OCI-LY3 (cell line): ENCODE measurements around the gene MYO1G.

ENCODE experiments used
- H2AFZ ChIP-seq: fragments of 200-600, 300-600 bp; shearing (Covaris generic); 2 replicates; pipeline ENCODE4 v1.6.0; 2014; ENCODE audit warnings: antibody characterized with exemption, low read depth, low read length
- H3K27ac ChIP-seq: fragments of 200-600, 300-600 bp; sonication (generic); 2 replicates; pipeline ENCODE4 v1.5.1; 2014; ENCODE audit warnings: mild to moderate bottlenecking, low read length, moderate library complexity, mixed read lengths
- H3K27me3 ChIP-seq: fragments of 200-600, 300-600 bp; sonication (generic); 2 replicates; pipeline ENCODE4 v1.6.1; 2014; ENCODE audit warnings: low read depth, low read length, mixed read lengths
- H3K36me3 ChIP-seq: fragments of 200-600, 300-600 bp; sonication (generic); replicated peaks from 2 replicates; pipeline ENCODE3; 2014; ENCODE audit warnings: low read depth, low read length, mixed read lengths
- H3K4me1 ChIP-seq: fragments of 300-600, 200-600 bp; sonication (generic); 2 replicates; pipeline ENCODE4 v1.6.1; 2014; ENCODE audit warnings: low read length, mixed read lengths
- H3K4me2 ChIP-seq: fragments of 200-600, 300-600 bp; sonication (generic); 2 replicates; pipeline ENCODE4 v1.6.1; 2014; ENCODE audit warnings: low read length, mixed read lengths
- H3K4me3 ChIP-seq: fragments of 300-600, 200-600 bp; sonication (generic); 2 replicates; pipeline ENCODE4 v1.5.1; 2014; ENCODE audit warnings: antibody characterized with exemption, mild to moderate bottlenecking, low read length, moderate library complexity
- H3K79me2 ChIP-seq: fragments of 300-600, 200-600 bp; shearing (Covaris generic); 2 replicates; pipeline ENCODE4 v1.6.1; 2014; ENCODE audit warnings: mild to moderate bottlenecking, low read length, mixed read lengths
- H3K9ac ChIP-seq: fragments of 300-600, 200-600 bp; shearing (Covaris generic); 2 replicates; pipeline ENCODE4 v1.6.0; 2014; ENCODE audit warnings: mild to moderate bottlenecking, low read length, moderate library complexity
- H3K9me3 ChIP-seq: fragments of 200-600, 300-600 bp; shearing (Covaris generic); 2 replicates; pipeline ENCODE4 v1.6.1; 2014; ENCODE audit warnings: low read length, mixed read lengths; ENCODE audit not compliant: insufficient read depth
- H4K20me1 ChIP-seq: fragments of 200-600, 300-600 bp; sonication (generic); 2 replicates; pipeline ENCODE4 v1.6.1; 2016; ENCODE audit warnings: low read length, mixed read lengths; ENCODE audit not compliant: insufficient read depth
- EZH2phosphoT487 ChIP-seq: fragments of 200-600 bp; shearing (Covaris generic); IDR thresholded peaks from 2 replicates; pipeline ENCODE4 v1.6.1; 2018; ENCODE audit warnings: antibody characterized with exemption, mixed run types, low read depth
- TF ChIP-seq, protein P1 (sequence below): fragments of 200-600, 300-600 bp; sonication (generic); IDR thresholded peaks from 2 replicates; pipeline ENCODE4 v1.5.1; 2014; ENCODE audit warnings: antibody characterized with exemption, low read length, low read depth

MYO1G gene

DNA sequence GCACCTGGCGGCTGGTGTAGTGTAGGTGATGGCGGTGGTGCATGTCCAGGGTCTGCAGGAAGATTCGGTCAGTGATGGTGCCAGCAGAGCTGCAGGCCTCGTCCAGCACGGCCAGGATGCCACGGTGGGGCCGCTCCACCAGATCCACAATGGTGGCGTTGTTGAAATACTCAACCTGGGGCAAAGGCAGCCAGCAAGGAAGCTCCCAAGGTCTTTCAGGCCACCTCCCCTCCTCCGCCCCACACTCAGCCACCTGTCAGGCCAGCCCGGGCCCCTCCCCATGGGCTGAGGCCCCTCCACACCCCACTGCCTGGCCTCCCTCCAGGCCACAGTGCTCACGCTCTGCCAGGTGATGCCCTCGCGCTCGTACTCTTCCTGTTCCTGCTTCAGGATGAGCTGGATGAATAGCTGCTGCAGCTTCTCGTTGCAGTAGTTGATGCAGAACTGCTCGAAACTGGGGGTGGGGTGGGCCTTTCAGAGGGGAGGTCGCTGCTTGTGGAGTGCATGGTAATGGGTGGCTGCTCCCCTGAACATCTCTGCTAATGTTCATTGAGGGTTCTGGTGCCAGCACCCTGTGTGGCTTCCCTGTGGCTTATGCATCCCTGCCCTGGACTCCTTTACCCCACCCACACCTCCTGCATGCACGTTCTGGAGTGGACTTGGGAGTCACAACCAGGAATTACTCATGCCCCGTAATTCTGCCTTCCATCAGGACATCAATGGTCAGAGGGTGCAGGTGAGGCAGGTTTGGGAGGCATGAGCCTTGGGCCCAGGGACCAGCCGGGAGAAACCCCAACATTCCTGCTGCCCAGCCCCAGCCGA is 8.9 kb downstream of the MYO1G start:
- no peaks in the 10 kb centered on the region for H3K9me3 ChIP-seq
- H3K4me2 ChIP-seq, result no peak overlapping the region
- H3K36me3 ChIP-seq, result no peaks in the 10 kb centered on the region
- H3K9ac ChIP-seq, result no peak overlapping the region
- TF ChIP-seq EZH2phosphoT487, result no peak
- TF ChIP-seq, protein P1, sequence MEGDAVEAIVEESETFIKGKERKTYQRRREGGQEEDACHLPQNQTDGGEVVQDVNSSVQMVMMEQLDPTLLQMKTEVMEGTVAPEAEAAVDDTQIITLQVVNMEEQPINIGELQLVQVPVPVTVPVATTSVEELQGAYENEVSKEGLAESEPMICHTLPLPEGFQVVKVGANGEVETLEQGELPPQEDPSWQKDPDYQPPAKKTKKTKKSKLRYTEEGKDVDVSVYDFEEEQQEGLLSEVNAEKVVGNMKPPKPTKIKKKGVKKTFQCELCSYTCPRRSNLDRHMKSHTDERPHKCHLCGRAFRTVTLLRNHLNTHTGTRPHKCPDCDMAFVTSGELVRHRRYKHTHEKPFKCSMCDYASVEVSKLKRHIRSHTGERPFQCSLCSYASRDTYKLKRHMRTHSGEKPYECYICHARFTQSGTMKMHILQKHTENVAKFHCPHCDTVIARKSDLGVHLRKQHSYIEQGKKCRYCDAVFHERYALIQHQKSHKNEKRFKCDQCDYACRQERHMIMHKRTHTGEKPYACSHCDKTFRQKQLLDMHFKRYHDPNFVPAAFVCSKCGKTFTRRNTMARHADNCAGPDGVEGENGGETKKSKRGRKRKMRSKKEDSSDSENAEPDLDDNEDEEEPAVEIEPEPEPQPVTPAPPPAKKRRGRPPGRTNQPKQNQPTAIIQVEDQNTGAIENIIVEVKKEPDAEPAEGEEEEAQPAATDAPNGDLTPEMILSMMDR, result no peak
- no peak overlapping the region for H3K4me3 ChIP-seq
- no peaks in the 10 kb centered on the region for H3K27me3 ChIP-seq
- H3K79me2 ChIP-seq, result no peaks in the 10 kb centered on the region
- H3K27ac ChIP-seq, result no peak overlapping the region
- no peaks in the 10 kb centered on the region for H4K20me1 ChIP-seq
- H3K4me1 ChIP-seq, result no peaks in the 10 kb centered on the region
- no peak overlapping the region for H2AFZ ChIP-seq

GRCh38 chr7:44969049-44969700 is 9.6 kb downstream of the MYO1G start:
- Histone ChIP-seq H3K9me3 (no peaks in the 10 kb centered on the region), H3K27me3 (no peaks in the 10 kb centered on the region), H3K27ac (no peak overlapping the region), H3K36me3 (no peaks in the 10 kb centered on the region), H2AFZ (no peak overlapping the region), H3K4me1 (no peaks in the 10 kb centered on the region), H3K4me2 (no peak overlapping the region), H4K20me1 (no peaks in the 10 kb centered on the region), H3K4me3 (no peak overlapping the region), H3K9ac (no peak overlapping the region), H3K79me2 (no peaks in the 10 kb centered on the region)
- TF ChIP-seq EZH2phosphoT487, result no peak
- TF ChIP-seq, protein P1, result no peak

DNA sequence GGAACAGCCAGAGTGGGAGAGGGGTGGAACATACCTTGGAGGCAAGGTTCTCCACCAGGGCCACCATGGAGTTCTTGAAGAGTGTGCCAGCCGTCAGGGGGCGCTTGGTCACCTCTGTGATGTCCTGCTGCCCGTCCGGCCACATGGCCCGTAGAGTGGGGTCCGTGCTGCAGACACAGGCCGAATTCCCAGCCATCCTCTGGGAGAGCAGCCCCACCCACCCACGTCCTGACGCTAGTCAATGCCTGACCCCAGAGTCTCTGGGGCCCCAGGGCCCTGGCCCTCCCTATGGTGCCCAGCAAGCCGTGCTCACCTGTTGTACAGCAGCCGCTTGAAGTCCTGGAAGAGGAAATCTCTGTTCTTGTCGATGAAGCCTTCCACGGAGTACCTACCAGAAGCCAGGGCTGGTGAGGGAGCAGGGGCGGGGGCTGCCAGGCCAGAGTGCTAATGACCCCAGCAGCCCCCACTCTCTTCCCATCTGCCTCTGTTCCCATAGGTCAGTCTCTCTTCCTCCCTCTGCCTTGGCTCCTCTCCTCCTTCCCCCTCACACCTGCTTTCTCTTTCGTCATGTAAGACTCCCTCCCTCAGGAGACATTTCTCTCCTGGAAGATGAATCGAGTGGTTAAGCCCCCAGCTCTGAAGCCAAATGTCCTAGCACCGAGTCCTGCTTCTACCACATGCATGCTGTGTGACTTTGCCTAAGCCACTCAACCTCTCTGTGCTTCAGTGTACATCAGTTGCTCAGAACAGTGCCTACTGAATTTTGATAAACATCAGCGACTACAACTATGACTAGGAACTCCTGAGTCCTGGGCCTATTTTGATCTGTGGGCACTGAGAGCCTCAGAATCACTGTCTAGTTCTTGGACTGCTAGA is 11.0 kb downstream of the MYO1G start:
- Histone ChIP-seq H3K4me1 (no peaks in the 10 kb centered on the region), H3K4me2 (no peak overlapping the region), H4K20me1 (no peaks in the 10 kb centered on the region), H2AFZ (no peak overlapping the region), H3K36me3 (no peaks in the 10 kb centered on the region), H3K79me2 (no peaks in the 10 kb centered on the region), H3K27ac (no peak overlapping the region), H3K9ac (no peak overlapping the region), H3K9me3 (no peaks in the 10 kb centered on the region), H3K4me3 (no peak overlapping the region), H3K27me3 (no peaks in the 10 kb centered on the region)
- TF ChIP-seq, protein P1, result peak; percentile 33
- no peak for TF ChIP-seq EZH2phosphoT487
